T-helper 2 cell treated with Interferon-gamma antibody and Interleukin-4, amounts not matched to agents 5 μg/mL and 100 μg/mL, for 36 hours (primary cell): Measurements from ENCODE around the gene LBR.

Experiments
- DNase-seq: peaks from one replicate; pipeline ENCODE4 v3.0.0; 2021; ENCODE audit warnings: low spot score
- H3K27ac Mint-ChIP-seq: one replicate; pipeline ENCODE4 v1.8.0; 2021; ENCODE audit warnings: mild to moderate bottlenecking, mixed read lengths
- H3K27me3 Mint-ChIP-seq: one replicate; pipeline ENCODE4 v1.8.0; 2021; ENCODE audit warnings: low read depth, mixed read lengths
- H3K36me3 Mint-ChIP-seq: one replicate; pipeline ENCODE4 v1.8.0; 2021; ENCODE audit warnings: low read depth, mixed read lengths
- H3K4me1 Mint-ChIP-seq: one replicate; pipeline ENCODE4 v1.8.0; 2021; ENCODE audit warnings: low read depth, mixed read lengths
- H3K4me3 Mint-ChIP-seq: one replicate; pipeline ENCODE4 v1.8.0; 2022; ENCODE audit warnings: mild to moderate bottlenecking, moderate library complexity, mixed read lengths
- H3K9me3 Mint-ChIP-seq: one replicate; pipeline ENCODE4 v1.8.0; 2021; ENCODE audit warnings: mixed read lengths

LBR gene

GRCh38 chr1:225468270-225469020, 40.6 kb upstream of the LBR start:
- Mint-ChIP-seq H3K36me3 (peaks cover 1% of the 10 kb centered on the region), H3K27ac (peak overlapping the region; percentile 97), H3K4me3 (peak overlapping the region; percentile 95), H3K9me3 (peaks cover 4% of the 10 kb centered on the region), H3K4me1 (peaks cover 45% of the 10 kb centered on the region), H3K27me3 (no peaks in the 10 kb centered on the region)
- DNase-seq = peak; percentile 63

GRCh38 chr1:225467193-225468020, 39.6 kb upstream of the LBR start:
- Mint-ChIP-seq H3K4me3 (peak overlapping the region; percentile 95), H3K9me3 (no peaks in the 10 kb centered on the region), H3K36me3 (no peaks in the 10 kb centered on the region), H3K27ac (peak overlapping the region; percentile 97), H3K4me1 (peaks cover 49% of the 10 kb centered on the region), H3K27me3 (no peaks in the 10 kb centered on the region)
- peak; percentile 83 for DNase-seq

GRCh38 chr1:225466848-225467192, 39.0 kb upstream of the LBR start:
- Mint-ChIP-seq H3K4me3 (peak overlapping the region; percentile 95), H3K9me3 (no peaks in the 10 kb centered on the region), H3K27me3 (no peaks in the 10 kb centered on the region), H3K4me1 (peaks cover 49% of the 10 kb centered on the region), H3K27ac (peak overlapping the region; percentile 97), H3K36me3 (no peaks in the 10 kb centered on the region)
- DNase-seq = no peak

GRCh38 chr1:225465793-225466517, 38.1 kb upstream of the LBR start:
- peak overlapping the region; percentile 24 for H3K4me3 Mint-ChIP-seq
- H3K4me1 Mint-ChIP-seq = peaks cover 46% of the 10 kb centered on the region

GRCh38 chr1:225464851-225465792, 37.3 kb upstream of the LBR start:
- no peak for DNase-seq
- no peaks in the 10 kb centered on the region for H3K9me3 Mint-ChIP-seq
- H3K36me3 Mint-ChIP-seq = no peaks in the 10 kb centered on the region
- H3K4me1 Mint-ChIP-seq = peaks cover 52% of the 10 kb centered on the region
- H3K27me3 Mint-ChIP-seq = no peaks in the 10 kb centered on the region
- peak overlapping the region; percentile 54 for H3K4me3 Mint-ChIP-seq
- peak overlapping the region; percentile 80 for H3K27ac Mint-ChIP-seq

More at GRCh38 chr1:225465793-225466517, 38.1 kb upstream of the LBR start:
- DNase-seq = no peak
- Mint-ChIP-seq H3K36me3 (no peaks in the 10 kb centered on the region), H3K27ac (peak overlapping the region; percentile 97), H3K9me3 (no peaks in the 10 kb centered on the region), H3K27me3 (no peaks in the 10 kb centered on the region)

GRCh38 chr1:225462714-225463574, 35.1 kb upstream of the LBR start:
- Mint-ChIP-seq H3K4me3 (peak overlapping the region; percentile 44), H3K4me1 (peaks cover 52% of the 10 kb centered on the region), H3K9me3 (no peaks in the 10 kb centered on the region), H3K27ac (peak overlapping the region; percentile 43), H3K36me3 (no peaks in the 10 kb centered on the region), H3K27me3 (no peaks in the 10 kb centered on the region)
- DNase-seq = no peak

- no peaks in the 10 kb centered on the region for H3K36me3 Mint-ChIP-seq
These were observed 34.5 kb upstream of the LBR start for GRCh38 chr1:225462429-225462713.

GRCh38 chr1:225461533-225462428, 33.9 kb upstream of the LBR start:
- no peaks in the 10 kb centered on the region for H3K27me3 Mint-ChIP-seq
- no peaks in the 10 kb centered on the region for H3K36me3 Mint-ChIP-seq
- H3K4me3 Mint-ChIP-seq = no peak overlapping the region
- DNase-seq = no peak
- no peaks in the 10 kb centered on the region for H3K9me3 Mint-ChIP-seq
- H3K4me1 Mint-ChIP-seq = peaks cover 48% of the 10 kb centered on the region
- H3K27ac Mint-ChIP-seq = peak overlapping the region; percentile 68

More at GRCh38 chr1:225462429-225462713, 34.5 kb upstream of the LBR start:
- Mint-ChIP-seq H3K4me3 (no peak overlapping the region), H3K27ac (peak overlapping the region; percentile 68), H3K4me1 (peaks cover 52% of the 10 kb centered on the region), H3K9me3 (no peaks in the 10 kb centered on the region), H3K27me3 (no peaks in the 10 kb centered on the region)
- no peak for DNase-seq

- Mint-ChIP-seq H3K27ac (peak overlapping the region; percentile 53), H3K27me3 (no peaks in the 10 kb centered on the region), H3K4me3 (no peak overlapping the region), H3K36me3 (no peaks in the 10 kb centered on the region), H3K9me3 (no peaks in the 10 kb centered on the region), H3K4me1 (peaks cover 44% of the 10 kb centered on the region)
- DNase-seq = peak; percentile 55
These were observed 33.1 kb upstream of the LBR start for GRCh38 chr1:225460737-225461532.

GRCh38 chr1:225460021-225460736, 32.3 kb upstream of the LBR start:
- Mint-ChIP-seq H3K4me3 (no peak overlapping the region), H3K27me3 (no peaks in the 10 kb centered on the region), H3K4me1 (peaks cover 40% of the 10 kb centered on the region), H3K36me3 (no peaks in the 10 kb centered on the region), H3K27ac (peak overlapping the region; percentile 53), H3K9me3 (no peaks in the 10 kb centered on the region)
- DNase-seq = no peak

- no peak overlapping the region for H3K4me3 Mint-ChIP-seq
- no peak for DNase-seq
These were observed 30.4 kb upstream of the LBR start for GRCh38 chr1:225458222-225458631.

More at GRCh38 chr1:225458222-225458631, 30.4 kb upstream of the LBR start:
- H3K27ac Mint-ChIP-seq = no peak overlapping the region
- no peaks in the 10 kb centered on the region for H3K27me3 Mint-ChIP-seq
- no peaks in the 10 kb centered on the region for H3K9me3 Mint-ChIP-seq
- peaks cover 43% of the 10 kb centered on the region for H3K4me1 Mint-ChIP-seq
- H3K36me3 Mint-ChIP-seq = peaks cover 3% of the 10 kb centered on the region
